CD8-positive, alpha-beta memory T cell (primary cell): Measurements from ENCODE around the gene MOB1B. TPM values are rescaled to one million over a fixed set of nuclear protein-coding genes. Genes with fewer than 3 reads are reported as not detected.
"Not testable (repeated sequence)": the region's sequence is repeated elsewhere in the genome, so short reads cannot be mapped to it uniquely, and the experiment has no call there.

Source experiments
- CTCF ChIA-PET: fragments of 350-600 bp; sonication (Branson Sonifier 250); formaldehyde crosslinking; loops from one replicate; lab custom pipeline; 2021; ENCODE audit warnings: antibody characterized with exemption; lab: Charles Lee
- POLR2A ChIA-PET: fragments of 350-600 bp; sonication (Branson Sonifier 250); formaldehyde crosslinking; loops from one replicate; lab custom pipeline; 2021; ENCODE audit warnings: antibody characterized with exemption; lab: Charles Lee
- DNase-seq, 5 donors: peaks; one replicate each; pipeline versions ENCODE4 v3.0.0 to v3.0.0-alpha.2; 2020 to 2022; ENCODE audit warnings: mixed read lengths in 1 of 5
- H3K27ac ChIP-seq: one replicate; pipeline ENCODE4 v1.7.0; 2013; ENCODE audit warnings: low read depth, mild to moderate bottlenecking, low read length, moderate library complexity
- H3K27me3 ChIP-seq: 2 replicates; pipeline ENCODE4 v1.7.0; 2013; ENCODE audit warnings: low read length, mild to moderate bottlenecking; ENCODE audit not compliant: insufficient read depth, poor library complexity, severe bottlenecking
- H3K36me3 ChIP-seq: 2 replicates; pipeline ENCODE4 v1.7.0; 2013; ENCODE audit warnings: mild to moderate bottlenecking, low read length, moderate library complexity; ENCODE audit not compliant: insufficient read depth
- H3K4me1 ChIP-seq: 2 replicates; pipeline ENCODE4 v1.7.0; 2013; ENCODE audit warnings: mild to moderate bottlenecking, low read length, moderate library complexity; ENCODE audit not compliant: insufficient read depth
- H3K4me3 ChIP-seq: 2 replicates; pipeline ENCODE4 v1.7.0; 2013; ENCODE audit warnings: mild to moderate bottlenecking, low read length
- H3K9me3 ChIP-seq: 2 replicates; pipeline ENCODE4 v1.7.0; 2013; ENCODE audit warnings: mild to moderate bottlenecking, low read length
- H3K27ac Mint-ChIP-seq, 8 donors: one replicate each; pipeline ENCODE4 v1.8.0; 2020 to 2021; ENCODE audit warnings: mixed read lengths in 8 of 8, mild to moderate bottlenecking in 6 of 8, inconsistent platforms in 3 of 8, moderate library complexity in 3 of 8
- H3K27me3 Mint-ChIP-seq, 2 donors: one replicate each; pipeline ENCODE4 v1.8.0; 2020 to 2021; ENCODE audit warnings: mixed read lengths in 2 of 2, mild to moderate bottlenecking in 1 of 2, moderate library complexity in 1 of 2
- H3K36me3 Mint-ChIP-seq, 3 donors: one replicate each; pipeline ENCODE4 v1.8.0; 2020 to 2021; ENCODE audit warnings: mixed read lengths in 3 of 3, inconsistent platforms in 1 of 3, mild to moderate bottlenecking in 1 of 3
- H3K4me1 Mint-ChIP-seq, 3 donors: one replicate each; pipeline ENCODE4 v1.8.0; 2020 to 2021; ENCODE audit warnings: mixed read lengths in 3 of 3, inconsistent platforms in 1 of 3, mild to moderate bottlenecking in 1 of 3
- H3K4me3 Mint-ChIP-seq, 7 donors: one replicate each; pipeline ENCODE4 v1.8.0; 2020 to 2021; ENCODE audit warnings: mixed read lengths in 7 of 7, mild to moderate bottlenecking in 6 of 7, moderate library complexity in 4 of 7, inconsistent platforms in 2 of 7
- H3K9me3 Mint-ChIP-seq, 5 donors: one replicate each; pipeline ENCODE4 v1.8.0; 2020 to 2022; ENCODE audit warnings: mixed read lengths in 5 of 5, mild to moderate bottlenecking in 3 of 5, moderate library complexity in 2 of 5, inconsistent platforms in 1 of 5
- polyA plus RNA-seq: library from polyadenylated mRNA; unstranded; fragments of 300-500 nt; fragmentation: Illumina TruSeq; gene quantifications from one replicate; pipeline ENCODE4 v1.2.3, GENCODE V29; 2021
- total RNA-seq, 2 experiments: library from RNA; stranded (reverse); gene quantifications; one replicate each; pipeline ENCODE4 v1.2.3, GENCODE V29; 2021

Gene MOB1B
- total and polyA plus RNA-seq, 3 experiments from 2014 or later: 1.6 to 19.8 (median 18.4) TPM

GRCh38 chr4:70898581-70898980, 3.6 kb upstream of the MOB1B start:
- H3K27me3 Mint-ChIP-seq, H3K36me3 Mint-ChIP-seq, H3K27me3 ChIP-seq, POLR2A ChIA-PET, H3K4me3 ChIP-seq, H3K27ac ChIP-seq, CTCF ChIA-PET, H3K9me3 ChIP-seq, DNase-seq, H3K9me3 Mint-ChIP-seq, H3K4me3 Mint-ChIP-seq, H3K36me3 ChIP-seq, H3K27ac Mint-ChIP-seq: not testable (repeated sequence)
- H3K4me1 ChIP-seq: peaks cover 13% of the 10 kb centered on the region
- peaks cover 13 to 16% (median 15%) of the 10 kb centered on the region in 3 donors for H3K4me1 Mint-ChIP-seq

DNA sequence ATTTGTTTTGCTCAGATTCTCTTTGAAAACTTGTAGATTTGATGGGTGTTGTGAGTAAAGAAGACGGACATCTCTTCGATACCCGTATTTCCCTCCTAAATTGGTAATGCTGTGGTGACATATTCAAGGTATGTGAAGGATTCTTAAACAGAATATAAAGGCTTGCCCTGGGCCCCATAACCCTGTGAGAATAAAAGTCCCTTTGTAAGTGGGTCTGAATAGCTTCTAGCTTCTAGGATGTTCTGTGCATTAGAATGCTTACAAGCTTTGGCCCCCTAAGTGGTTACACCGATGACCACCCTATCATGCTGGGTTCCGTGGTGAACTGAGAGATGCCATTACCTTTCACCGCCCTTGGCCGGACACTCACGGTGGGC, 574 bp upstream of the MOB1B start:
- CTCF ChIA-PET: interaction anchor here (0.7 to 1.8 kb wide), 12 partner anchors 11 to 301 kb away, joined by 3 to 11 read pairs (median 4); partner anchors contain the start of gene UTP3
- Mint-ChIP-seq H3K4me1 (peaks cover 19 to 39% (median 22%) of the 10 kb centered on the region in 3 donors), H3K36me3 (peaks cover 0 to 18% (median 0%) of the 10 kb centered on the region in 3 donors), H3K9me3 (no peaks in the 10 kb centered on the region), H3K27me3 (peaks cover 0 to 1% of the 10 kb centered on the region in 2 donors), H3K27ac (peak overlapping the region; percentile 8 to 93 (median 74)), H3K4me3 (peak overlapping the region; percentile 96 to 99 (median 98))
- Histone ChIP-seq H3K4me1 (peaks cover 21% of the 10 kb centered on the region), H3K4me3 (peak overlapping the region; percentile 97), H3K27ac (peak overlapping the region; percentile 77), H3K9me3 (no peaks in the 10 kb centered on the region), H3K36me3 (no peaks in the 10 kb centered on the region), H3K27me3 (no peaks in the 10 kb centered on the region)
- POLR2A ChIA-PET: interaction anchor here (0.7 to 1.8 kb wide), 7 partner anchors 61 to 198 kb away, joined by 3 to 21 read pairs (median 3); partner anchors contain the start of genes DCK and GRSF1
- no peak for DNase-seq

DNA sequence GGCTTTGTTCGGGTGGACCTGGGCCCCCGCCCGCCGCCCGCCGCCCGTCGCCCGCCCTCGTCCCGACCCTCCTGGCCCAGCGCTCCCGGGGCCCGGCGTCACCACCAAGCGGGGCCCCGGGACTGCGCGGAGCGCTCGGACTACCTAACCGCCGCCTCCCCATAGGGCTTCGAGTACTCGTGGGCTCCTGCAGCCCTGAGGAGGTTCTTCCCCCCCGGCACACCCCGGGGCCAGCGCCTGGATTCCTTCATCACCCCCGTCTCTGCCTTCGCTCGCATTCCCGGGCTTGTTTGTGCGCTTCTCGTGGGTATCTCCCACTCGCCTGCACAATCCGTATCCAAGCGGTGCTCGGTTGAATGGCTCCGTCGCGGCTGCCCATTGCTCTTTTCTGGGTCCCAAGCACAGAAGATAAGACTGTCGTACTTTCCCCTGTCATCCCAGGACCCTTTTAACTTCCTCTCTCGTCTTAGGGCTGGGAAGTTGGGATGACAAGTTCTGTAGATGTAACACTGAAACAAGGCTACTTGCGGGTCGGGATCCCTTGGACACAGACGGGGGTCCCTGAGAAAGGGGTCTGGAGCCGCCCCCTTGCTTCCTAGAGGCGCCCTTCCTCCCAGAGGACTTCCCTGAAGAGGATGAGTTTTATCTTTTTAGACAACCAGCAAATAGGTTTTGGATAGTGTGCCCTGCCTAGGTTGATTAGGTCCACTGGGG, 565 bp downstream of the MOB1B start:
- Histone ChIP-seq H3K4me3 (peak overlapping the region; percentile 97), H3K9me3 (no peaks in the 10 kb centered on the region), H3K27me3 (no peaks in the 10 kb centered on the region), H3K27ac (peak overlapping the region; percentile 77), H3K36me3 (no peaks in the 10 kb centered on the region), H3K4me1 (peaks cover 21% of the 10 kb centered on the region)
- Mint-ChIP-seq H3K27ac (peak overlapping the region in 7 of 8 donors; percentile 8 to 96 (median 91)), H3K36me3 (peaks cover 0 to 21% (median 0%) of the 10 kb centered on the region in 3 donors), H3K4me1 (peaks cover 21 to 44% (median 27%) of the 10 kb centered on the region in 3 donors), H3K9me3 (no peaks in the 10 kb centered on the region), H3K4me3 (peak overlapping the region; percentile 96 to 99 (median 98)), H3K27me3 (peaks cover 0 to 1% of the 10 kb centered on the region in 2 donors)
- DNase-seq: peak in 1 of 5 donors; percentile 3
- CTCF ChIA-PET: interaction anchor here (0.8 to 1.8 kb wide), 10 partner anchors 12 to 302 kb away, joined by 3 to 11 read pairs (median 4); partner anchors contain the start of gene UTP3
- POLR2A ChIA-PET: interaction anchor here (0.6 to 1.8 kb wide), 5 partner anchors 64 to 199 kb away, joined by 3 to 21 read pairs (median 5); partner anchors contain the start of genes DCK and GRSF1

- Mint-ChIP-seq H3K27ac (peak overlapping the region in 6 of 8 donors; percentile 24 to 96 (median 69)), H3K4me1 (peaks cover 21 to 44% (median 27%) of the 10 kb centered on the region in 3 donors), H3K4me3 (peak overlapping the region; percentile 96 to 99 (median 98)), H3K36me3 (peaks cover 0 to 21% (median 0%) of the 10 kb centered on the region in 3 donors), H3K27me3 (peaks cover 0 to 1% of the 10 kb centered on the region in 2 donors), H3K9me3 (no peaks in the 10 kb centered on the region)
- Histone ChIP-seq H3K36me3 (no peaks in the 10 kb centered on the region), H3K27ac (peak overlapping the region; percentile 77), H3K4me3 (peak overlapping the region; percentile 97), H3K4me1 (peaks cover 21% of the 10 kb centered on the region), H3K9me3 (no peaks in the 10 kb centered on the region), H3K27me3 (no peaks in the 10 kb centered on the region)
- peak in 1 of 5 donors; percentile 7 for DNase-seq
- ChIA-PET CTCF (no interaction called here), POLR2A (no interaction called here)
Observed at GRCh38 chr4:70903291-70903603, 1.1 kb downstream of the MOB1B start.

- Mint-ChIP-seq H3K27me3 (peaks cover 0 to 2% of the 10 kb centered on the region in 2 donors), H3K27ac (peak overlapping the region in 3 of 8 donors; percentile 10 to 81 (median 42)), H3K36me3 (peaks cover 0 to 22% (median 3%) of the 10 kb centered on the region in 3 donors), H3K4me3 (peak overlapping the region in 1 of 7 donors; percentile 5), H3K4me1 (peaks cover 12 to 48% (median 19%) of the 10 kb centered on the region in 3 donors), H3K9me3 (no peaks in the 10 kb centered on the region)
- H3K4me3 ChIP-seq: no peak overlapping the region
- DNase-seq: no peak
- no peaks in the 10 kb centered on the region for H3K36me3 ChIP-seq
- ChIA-PET CTCF (no interaction called here), POLR2A (no interaction called here)
- no peak overlapping the region for H3K27ac ChIP-seq
- H3K9me3 ChIP-seq: no peaks in the 10 kb centered on the region
- no peaks in the 10 kb centered on the region for H3K27me3 ChIP-seq
- H3K4me1 ChIP-seq: peaks cover 7% of the 10 kb centered on the region
Observed at GRCh38 chr4:70908993-70909556, 6.9 kb downstream of the MOB1B start.

GRCh38 chr4:70914000-70914399, 11.8 kb downstream of the MOB1B start:
- Mint-ChIP-seq H3K27me3 (peaks cover 0 to 2% of the 10 kb centered on the region in 2 donors), H3K36me3 (peaks cover 0 to 11% (median 5%) of the 10 kb centered on the region in 3 donors), H3K9me3 (no peaks in the 10 kb centered on the region), H3K4me3 (no peak overlapping the region), H3K27ac (no peak overlapping the region), H3K4me1 (peaks cover 20 to 52% (median 23%) of the 10 kb centered on the region in 3 donors)
- H3K27ac ChIP-seq: no peak overlapping the region
- ChIA-PET POLR2A (no interaction called here), CTCF (no interaction called here)
- H3K36me3 ChIP-seq: no peaks in the 10 kb centered on the region
- no peaks in the 10 kb centered on the region for H3K4me1 ChIP-seq
- DNase-seq: no peak
- no peaks in the 10 kb centered on the region for H3K9me3 ChIP-seq
- H3K27me3 ChIP-seq: no peaks in the 10 kb centered on the region
- no peak overlapping the region for H3K4me3 ChIP-seq

DNA sequence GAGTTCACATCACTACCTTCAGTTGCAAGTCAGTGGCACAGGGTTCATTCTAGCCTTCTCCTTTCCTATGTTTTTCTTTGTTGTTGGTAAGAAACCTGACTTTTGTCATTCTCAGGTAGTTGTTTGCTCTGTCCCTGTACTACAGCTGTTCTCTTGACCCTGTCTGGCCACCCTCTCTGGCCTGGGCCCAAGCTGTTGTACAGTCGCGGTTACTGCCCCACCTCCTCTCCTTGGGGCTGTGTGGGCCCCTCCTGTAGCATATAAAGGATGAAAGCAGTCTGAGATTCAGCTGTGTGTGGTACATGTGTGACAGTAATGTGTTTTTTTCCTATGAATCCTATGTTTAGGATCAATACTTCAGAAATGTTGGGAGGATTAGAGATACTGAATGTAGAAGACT, 12.5 kb downstream of the MOB1B start:
- Histone ChIP-seq H3K4me3 (no peak overlapping the region), H3K27me3 (no peaks in the 10 kb centered on the region), H3K36me3 (no peaks in the 10 kb centered on the region), H3K27ac (no peak overlapping the region), H3K9me3 (no peaks in the 10 kb centered on the region), H3K4me1 (no peaks in the 10 kb centered on the region)
- peaks cover 19 to 46% (median 23%) of the 10 kb centered on the region in 3 donors for H3K4me1 Mint-ChIP-seq
- POLR2A ChIA-PET: no interaction called here
- H3K36me3 Mint-ChIP-seq: peaks cover 0 to 11% (median 5%) of the 10 kb centered on the region in 3 donors
- H3K27me3 Mint-ChIP-seq: peaks cover 0 to 2% of the 10 kb centered on the region in 2 donors
- no peak overlapping the region for H3K27ac Mint-ChIP-seq
- H3K4me3 Mint-ChIP-seq: no peak overlapping the region
- H3K9me3 Mint-ChIP-seq: no peaks in the 10 kb centered on the region
- DNase-seq: no peak
- CTCF ChIA-PET: no interaction called here
